ENCODE data around the gene INTS2. TPM values are rescaled to one million over a fixed set of nuclear protein-coding genes. Genes with fewer than 3 reads are reported as not detected.
"Not testable (repeated sequence)": the region's sequence is repeated elsewhere in the genome, so short reads cannot be mapped to it uniquely, and the experiment has no call there.

Gene INTS2
- total RNA-seq, 3 donors from 2014 or later = 8.3 to 15.2 (median 11.8) TPM

- H3K4me1 ChIP-seq = no peaks in the 10 kb centered on the region
- no peak overlapping the region for H3K27ac ChIP-seq
- H3K9me3 ChIP-seq = no peaks in the 10 kb centered on the region
- intact Hi-C loops (cut with DNase I; ENCODE audit: low total_unique reads) = no loop called here
- TF ChIP-seq CTCF (IDR thresholded peaks at IDR 0.05) (no peak), POLR2AphosphoS5 (IDR thresholded peaks at IDR 0.05) (no peak), POLR2A (IDR thresholded peaks at IDR 0.05) (no peak)
- DNase-seq (ENCODE audit: low spot score in 2 of 2) = no peak
- H3K36me3 ChIP-seq = no peaks in the 10 kb centered on the region
- H3K27me3 ChIP-seq = no peaks in the 10 kb centered on the region
- H3K4me3 ChIP-seq = no peak overlapping the region
Measured at GRCh38 chr17:61828694-61829093, 99.1 kb downstream of the INTS2 start.

GRCh38 chr17:61827649-61828395 is 100.0 kb downstream of the INTS2 start:
- intact Hi-C loops (cut with DNase I; ENCODE audit: low total_unique reads) = no loop called here
- H3K4me3 ChIP-seq = no peak overlapping the region

DNA sequence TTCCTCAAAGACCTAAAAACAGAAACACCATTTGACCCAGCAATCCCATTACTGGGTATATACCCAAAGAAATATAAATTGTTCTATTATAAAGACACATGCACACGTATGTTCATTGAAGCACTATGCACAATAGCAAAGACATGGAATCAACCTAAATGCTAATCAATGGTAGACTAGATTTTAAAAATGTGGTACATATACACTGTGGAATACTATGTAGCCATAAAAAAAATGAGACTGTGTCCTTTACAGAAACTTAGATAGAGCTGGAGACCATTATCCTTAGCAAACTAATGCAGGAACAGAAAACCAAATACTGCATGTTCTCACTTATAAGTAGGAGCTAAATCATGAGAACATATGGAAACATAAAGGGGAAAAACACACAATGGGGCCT is 100.9 kb downstream of the INTS2 start:
- intact Hi-C loops (cut with DNase I; ENCODE audit: low total_unique reads) = not testable (repeated sequence)

More at GRCh38 chr17:61827649-61828395, 100.0 kb downstream of the INTS2 start:
- Histone ChIP-seq H3K9me3 (no peaks in the 10 kb centered on the region), H3K27ac (no peak overlapping the region), H3K27me3 (no peaks in the 10 kb centered on the region), H3K36me3 (no peaks in the 10 kb centered on the region), H3K4me1 (no peaks in the 10 kb centered on the region)
- no peak for DNase-seq (ENCODE audit: low spot score in 2 of 2)
- TF ChIP-seq POLR2AphosphoS5 (IDR thresholded peaks at IDR 0.05) (no peak), POLR2A (IDR thresholded peaks at IDR 0.05) (no peak), CTCF (IDR thresholded peaks at IDR 0.05) (no peak)

DNA sequence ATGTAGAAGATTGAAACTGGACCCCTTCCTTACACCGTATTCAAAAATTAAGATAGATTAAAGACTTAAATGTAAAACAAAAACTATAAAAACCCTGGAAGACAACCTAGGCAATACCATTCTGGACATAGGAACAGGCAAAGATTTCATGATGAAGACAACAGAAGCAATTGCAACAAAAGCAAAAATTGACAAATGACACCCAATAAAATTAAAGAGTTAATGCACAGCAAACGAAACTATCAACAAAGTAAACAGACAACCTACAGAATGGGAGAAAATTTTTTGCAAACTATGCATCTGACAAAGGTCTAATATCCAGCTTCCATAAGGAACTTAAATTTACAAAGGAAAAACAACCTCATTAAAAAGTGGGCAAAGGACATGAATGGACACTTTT is 101.6 kb downstream of the INTS2 start:
- intact Hi-C loops (cut with DNase I; ENCODE audit: low total_unique reads); H3K4me3 ChIP-seq; H3K4me1 ChIP-seq; H3K9me3 ChIP-seq; H3K27ac ChIP-seq; H3K36me3 ChIP-seq; H3K27me3 ChIP-seq; DNase-seq (ENCODE audit: low spot score in 2 of 2): not testable (repeated sequence)

More for the DNA sequence above, 100.9 kb downstream of the INTS2 start:
- not testable (repeated sequence) for H3K9me3 ChIP-seq; H3K4me1 ChIP-seq; H3K4me3 ChIP-seq; DNase-seq (ENCODE audit: low spot score in 2 of 2); H3K27me3 ChIP-seq; H3K36me3 ChIP-seq; H3K27ac ChIP-seq

- no peak overlapping the region for H3K27ac ChIP-seq
- no peak for TF ChIP-seq CTCF (IDR thresholded peaks at IDR 0.05)
- no peak for TF ChIP-seq POLR2AphosphoS5 (IDR thresholded peaks at IDR 0.05)
- no peak for TF ChIP-seq POLR2A (IDR thresholded peaks at IDR 0.05)
- H3K4me3 ChIP-seq = no peak overlapping the region
- H3K36me3 ChIP-seq = no peaks in the 10 kb centered on the region
- no peaks in the 10 kb centered on the region for H3K4me1 ChIP-seq
- H3K27me3 ChIP-seq = no peaks in the 10 kb centered on the region
- DNase-seq (ENCODE audit: low spot score in 2 of 2) = no peak
- no peaks in the 10 kb centered on the region for H3K9me3 ChIP-seq
- intact Hi-C loops (cut with DNase I; ENCODE audit: low total_unique reads) = no loop called here
Measured at GRCh38 chr17:61825448-61826137, 102.2 kb downstream of the INTS2 start.

Measured in breast epithelium (tissue), 4 donors.